HUES6 (cell line): ENCODE data around the gene KRT85.
"Not testable (repeated sequence)": the region's sequence is repeated elsewhere in the genome, so short reads cannot be mapped to it uniquely, and the experiment has no call there.

Experiments
- H3K27ac ChIP-seq: 2 replicates; pipeline ENCODE4 v1.7.0; 2013; ENCODE audit warnings: low read depth, mild to moderate bottlenecking, low read length, inconsistent platforms
- H3K27me3 ChIP-seq: 2 replicates; pipeline ENCODE4 v1.6.1; 2013; ENCODE audit warnings: low read length; ENCODE audit not compliant: control insufficient read depth, insufficient read depth
- H3K36me3 ChIP-seq: 2 replicates; pipeline ENCODE4 v1.6.1; 2013; ENCODE audit warnings: low read length; ENCODE audit not compliant: control insufficient read depth, insufficient read depth
- H3K4me1 ChIP-seq: 2 replicates; pipeline ENCODE4 v1.6.1; 2013; ENCODE audit warnings: low read length; ENCODE audit not compliant: control insufficient read depth, insufficient read depth
- H3K4me3 ChIP-seq: 2 replicates; pipeline ENCODE4 v1.5.1; 2013; ENCODE audit warnings: low read depth, low read length
- H3K9ac ChIP-seq: one replicate; pipeline ENCODE4 v1.6.1; 2013; ENCODE audit warnings: mild to moderate bottlenecking, low read length
- H3K9me3 ChIP-seq: 2 replicates; pipeline ENCODE4 v1.6.1; 2013; ENCODE audit warnings: low read depth, low read length; ENCODE audit not compliant: control insufficient read depth, insufficient read depth

The KRT85 gene

GRCh38 chr12:52321418-52321817 lies 45.9 kb downstream of the KRT85 start:
- Histone ChIP-seq H3K9me3 (no peaks in the 10 kb centered on the region), H3K9ac (no peak overlapping the region), H3K27me3 (peaks cover 8% of the 10 kb centered on the region; the same call in 1 of the 2 replicates), H3K27ac (no peak overlapping the region), H3K4me3 (no peak overlapping the region), H3K4me1 (no peaks in the 10 kb centered on the region), H3K36me3 (no peaks in the 10 kb centered on the region)

DNA sequence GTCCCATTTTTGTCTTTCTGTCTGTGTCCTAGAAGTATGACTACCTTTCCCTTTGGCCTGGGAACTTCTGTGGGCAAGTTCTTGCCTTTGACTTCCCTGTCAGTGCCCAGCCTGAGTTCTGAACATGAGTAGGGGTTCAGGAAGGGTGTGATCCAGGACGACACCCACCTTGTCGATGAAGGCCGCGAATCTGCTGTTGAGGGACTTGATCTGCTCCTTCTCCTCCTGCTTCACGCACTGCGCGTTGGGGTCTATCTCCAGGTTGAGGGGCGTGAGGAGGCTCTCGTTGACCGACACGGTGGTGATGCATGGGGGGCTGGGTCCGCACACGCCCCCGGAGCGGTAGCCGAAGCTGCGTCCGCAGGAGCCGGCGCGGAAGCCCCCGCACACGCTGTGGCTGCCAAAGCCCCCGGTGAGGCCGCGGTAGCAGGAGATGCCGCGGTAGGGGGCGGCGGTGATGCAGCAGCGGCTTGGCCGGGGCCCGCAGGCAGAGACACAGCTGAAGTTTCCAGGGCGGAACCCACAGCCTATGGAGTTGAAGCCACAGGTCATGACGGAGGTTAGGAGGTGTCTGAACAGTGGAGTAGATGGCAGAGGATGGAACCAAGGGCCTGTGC lies 46.4 kb downstream of the KRT85 start, which contains the start of gene KRT83:
Gene KRT83 (minus strand): TSS at position 615 of the 617 bp plus-strand sequence. CDS start 63 bp downstream, at position 552.
- no peak within 1 kb of the TSS for H3K9ac ChIP-seq
- no peak within 1 kb of the TSS for H3K27ac ChIP-seq
- H3K4me3 ChIP-seq: no peak within 1 kb of the TSS
- peaks cover 8% of the 10 kb centered on the region; the same call in 1 of the 2 replicates for H3K27me3 ChIP-seq
- no peaks in the 10 kb centered on the region for H3K36me3 ChIP-seq
- no peaks in the 10 kb centered on the region for H3K9me3 ChIP-seq
- no peaks in the 10 kb centered on the region for H3K4me1 ChIP-seq

DNA sequence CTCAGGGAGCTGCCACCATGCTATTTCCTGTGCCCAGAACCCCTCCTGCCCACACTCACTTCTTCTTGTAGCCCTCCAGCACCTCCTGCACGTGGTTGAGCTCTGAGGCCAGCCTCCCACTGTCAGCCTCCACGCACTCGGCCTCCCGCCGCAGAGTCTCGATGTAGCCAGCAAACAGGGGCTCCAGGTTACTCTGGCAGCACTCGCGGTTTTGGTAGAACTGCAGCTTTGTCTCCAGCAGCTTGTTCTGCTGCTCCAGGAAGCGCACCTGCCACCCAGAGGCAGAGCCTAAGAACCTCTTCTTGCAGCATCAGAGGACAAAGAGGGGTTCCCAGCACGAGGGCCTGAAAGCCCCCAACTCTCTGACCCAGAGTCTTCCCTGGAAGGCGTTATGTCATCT lies 48.2 kb downstream of the KRT85 start:
- Histone ChIP-seq H3K4me3 (no peak overlapping the region), H3K9me3 (no peaks in the 10 kb centered on the region), H3K36me3 (no peaks in the 10 kb centered on the region), H3K27me3 (peaks cover 8% of the 10 kb centered on the region; the same call in 1 of the 2 replicates), H3K9ac (no peak overlapping the region), H3K27ac (no peak overlapping the region), H3K4me1 (no peaks in the 10 kb centered on the region)

DNA sequence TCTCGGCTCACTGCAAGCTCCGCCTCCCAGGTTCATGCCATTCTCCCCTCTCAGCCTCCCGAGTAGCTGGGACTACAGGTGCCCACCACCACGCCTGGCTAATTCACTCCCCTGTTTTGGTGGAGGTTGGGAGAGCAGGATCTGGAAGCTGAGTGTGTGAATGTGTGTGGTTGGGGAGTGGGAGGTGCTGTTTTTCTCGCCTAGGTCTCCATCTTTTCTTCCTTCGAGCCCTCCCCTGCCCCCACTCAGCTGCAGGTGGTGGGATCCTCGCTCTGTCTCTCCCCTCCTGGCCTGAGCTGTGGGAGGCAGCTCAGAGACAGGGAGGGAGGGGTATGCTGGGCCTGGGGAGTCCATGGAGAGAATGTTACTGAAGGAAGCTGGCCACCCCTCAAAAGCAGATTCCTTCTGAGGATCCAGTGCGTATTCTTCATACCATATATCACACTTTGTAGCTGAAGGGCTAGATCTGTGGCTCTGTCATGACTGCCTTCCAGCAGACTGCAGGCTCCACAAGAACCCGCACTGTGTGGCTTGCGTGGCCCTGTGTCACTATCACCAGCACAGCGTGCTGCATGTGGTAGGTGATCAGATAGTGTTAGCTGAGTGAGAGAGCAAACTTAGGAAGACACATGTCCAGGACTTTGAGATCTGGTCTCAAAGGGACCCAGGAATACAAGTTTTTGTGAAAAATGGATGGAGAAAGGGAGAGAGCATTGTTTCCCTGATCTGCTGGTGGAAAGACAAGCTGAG lies 48.9 kb downstream of the KRT85 start:
- Histone ChIP-seq H3K36me3 (no peaks in the 10 kb centered on the region), H3K4me3 (no peak overlapping the region), H3K9me3 (no peaks in the 10 kb centered on the region), H3K27me3 (peaks cover 8% of the 10 kb centered on the region; the same call in 1 of the 2 replicates), H3K4me1 (no peaks in the 10 kb centered on the region), H3K9ac (no peak overlapping the region), H3K27ac (no peak overlapping the region)

DNA sequence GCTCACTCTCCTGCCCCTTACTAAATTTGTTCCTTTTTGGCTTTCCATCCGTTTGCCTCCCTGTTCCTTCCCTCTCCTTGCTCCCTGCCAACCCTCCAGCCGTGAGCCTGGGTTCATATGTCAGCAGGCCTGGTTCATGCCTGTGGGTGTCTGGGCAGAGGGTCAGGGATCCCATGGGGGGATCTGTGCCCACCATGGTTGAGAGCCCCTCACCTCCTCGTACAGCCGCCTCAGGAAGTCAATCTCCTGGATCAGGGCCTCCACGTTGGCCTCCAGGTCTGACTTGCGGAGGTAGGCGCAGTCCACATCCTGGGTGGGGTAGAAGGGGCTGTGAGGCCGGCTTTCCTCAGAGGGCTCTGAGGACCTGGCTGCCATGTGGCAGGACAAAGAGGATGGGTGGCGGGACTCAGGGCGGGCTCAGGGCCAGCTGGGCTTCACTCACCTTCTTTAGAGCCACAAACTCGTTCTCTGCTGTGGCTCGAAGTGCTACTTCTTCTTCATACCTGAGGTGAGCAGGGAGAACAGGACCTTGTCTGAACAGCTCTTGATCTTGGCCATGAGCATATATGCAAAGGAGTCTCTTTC lies 49.7 kb downstream of the KRT85 start:
- no peak overlapping the region for H3K27ac ChIP-seq
- H3K4me1 ChIP-seq: no peaks in the 10 kb centered on the region
- no peak overlapping the region for H3K4me3 ChIP-seq
- H3K27me3 ChIP-seq: peaks cover 15% of the 10 kb centered on the region; the same call in 1 of the 2 replicates
- H3K36me3 ChIP-seq: no peaks in the 10 kb centered on the region
- H3K9ac ChIP-seq: no peak overlapping the region
- no peaks in the 10 kb centered on the region for H3K9me3 ChIP-seq

GRCh38 chr12:52316701-52317100 lies 50.6 kb downstream of the KRT85 start:
- H3K27me3 ChIP-seq: peaks cover 23% of the 10 kb centered on the region; the same call in 1 of the 2 replicates

GRCh38 chr12:52316290-52316689 lies 51.0 kb downstream of the KRT85 start:
- no peak overlapping the region for H3K9ac ChIP-seq
- H3K4me1 ChIP-seq: no peaks in the 10 kb centered on the region
- no peaks in the 10 kb centered on the region for H3K36me3 ChIP-seq
- no peaks in the 10 kb centered on the region for H3K9me3 ChIP-seq
- H3K27me3 ChIP-seq: peaks cover 27% of the 10 kb centered on the region
- no peak overlapping the region for H3K27ac ChIP-seq
- no peak overlapping the region for H3K4me3 ChIP-seq

More at GRCh38 chr12:52316701-52317100, 50.6 kb downstream of the KRT85 start:
- Histone ChIP-seq H3K27ac (no peak overlapping the region), H3K4me3 (no peak overlapping the region), H3K9ac (no peak overlapping the region), H3K9me3 (no peaks in the 10 kb centered on the region), H3K4me1 (no peaks in the 10 kb centered on the region), H3K36me3 (no peaks in the 10 kb centered on the region)

- H3K36me3 ChIP-seq, H3K9ac ChIP-seq, H3K27ac ChIP-seq, H3K9me3 ChIP-seq, H3K4me1 ChIP-seq, H3K4me3 ChIP-seq: not testable (repeated sequence)
- H3K27me3 ChIP-seq: peaks cover 33% of the 10 kb centered on the region
Measured at GRCh38 chr12:52315721-52316120, 51.6 kb downstream of the KRT85 start.

DNA sequence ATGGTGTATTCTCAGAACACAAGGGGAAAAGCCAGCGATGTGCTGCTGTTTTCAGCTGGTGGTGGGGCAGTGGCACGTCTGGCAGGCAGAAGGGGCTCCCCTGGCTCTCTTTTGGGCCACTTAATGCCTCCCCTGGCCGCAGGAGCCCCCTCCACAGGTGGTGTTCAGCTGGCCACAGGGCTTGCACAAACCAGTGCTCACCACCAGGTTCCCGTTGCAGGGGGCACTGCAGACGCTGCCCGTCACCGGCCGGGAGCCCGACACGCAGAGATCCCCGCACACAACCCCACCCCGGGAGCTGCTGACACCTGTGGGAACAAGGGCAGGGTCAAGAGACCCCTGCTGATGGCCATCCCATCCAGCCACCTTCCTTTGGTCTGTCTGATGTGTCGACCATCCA lies 52.8 kb downstream of the KRT85 start:
- Histone ChIP-seq H3K9me3 (no peaks in the 10 kb centered on the region), H3K9ac (no peak overlapping the region), H3K4me3 (no peak overlapping the region), H3K36me3 (no peaks in the 10 kb centered on the region), H3K4me1 (no peaks in the 10 kb centered on the region), H3K27ac (no peak overlapping the region), H3K27me3 (peaks cover 40% of the 10 kb centered on the region)

DNA sequence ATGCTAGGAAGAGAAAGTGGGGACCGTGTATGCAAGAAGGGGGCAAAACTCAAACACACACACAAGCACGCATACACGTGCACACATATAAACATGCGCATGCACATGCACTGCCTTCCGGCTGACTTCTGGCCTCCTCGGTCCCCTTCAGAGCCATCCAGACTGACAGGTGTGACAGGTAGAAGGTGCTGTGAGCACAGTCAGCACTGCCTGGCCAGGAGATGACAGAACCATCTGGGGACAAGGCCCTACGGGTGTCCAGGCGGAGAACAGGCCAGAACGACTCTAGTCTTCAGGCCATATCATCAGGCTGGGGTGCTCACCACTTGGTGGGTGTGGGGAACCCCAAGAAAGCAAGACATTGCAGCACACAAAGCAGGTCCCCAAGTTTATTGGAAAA lies 53.4 kb downstream of the KRT85 start:
- Histone ChIP-seq H3K4me1 (peaks cover 3% of the 10 kb centered on the region), H3K9me3 (no peaks in the 10 kb centered on the region), H3K27ac (no peak overlapping the region), H3K36me3 (no peaks in the 10 kb centered on the region), H3K4me3 (no peak overlapping the region), H3K27me3 (peaks cover 46% of the 10 kb centered on the region), H3K9ac (no peak overlapping the region)

- H3K36me3 ChIP-seq: no peaks in the 10 kb centered on the region
- H3K9me3 ChIP-seq: no peaks in the 10 kb centered on the region
- H3K4me1 ChIP-seq: peaks cover 6% of the 10 kb centered on the region
- H3K4me3 ChIP-seq: no peak overlapping the region
- peaks cover 50% of the 10 kb centered on the region for H3K27me3 ChIP-seq
- H3K9ac ChIP-seq: no peak overlapping the region
- no peak overlapping the region for H3K27ac ChIP-seq
Measured at GRCh38 chr12:52313461-52313860, 53.8 kb downstream of the KRT85 start.
